Mesenteric fat pad (tissue), 1 donor: ENCODE measurements around the gene ABCF3. TPM values are rescaled to one million over a fixed set of nuclear protein-coding genes. Genes with fewer than 3 reads are reported as not detected.

Experiments used
- DNase-seq: peaks from one replicate; pipeline ENCODE4 v3.0.0-alpha.2; 2020; ENCODE audit warnings: low spot score
- total RNA-seq: library from RNA; stranded (reverse); fragmentation: NEBNext Ultra II Directional; extraction: Animal tissue kit (Norgen Biotek cat#: 25700); gene quantifications from one replicate; pipeline ENCODE4 v1.2.1, GENCODE V29; 2021
- donor health status: DM: yes; HTN: yes; CAD: no.

The ABCF3 gene
- total RNA-seq, 1 donor from 2014 or later: 81.1 TPM

DNA sequence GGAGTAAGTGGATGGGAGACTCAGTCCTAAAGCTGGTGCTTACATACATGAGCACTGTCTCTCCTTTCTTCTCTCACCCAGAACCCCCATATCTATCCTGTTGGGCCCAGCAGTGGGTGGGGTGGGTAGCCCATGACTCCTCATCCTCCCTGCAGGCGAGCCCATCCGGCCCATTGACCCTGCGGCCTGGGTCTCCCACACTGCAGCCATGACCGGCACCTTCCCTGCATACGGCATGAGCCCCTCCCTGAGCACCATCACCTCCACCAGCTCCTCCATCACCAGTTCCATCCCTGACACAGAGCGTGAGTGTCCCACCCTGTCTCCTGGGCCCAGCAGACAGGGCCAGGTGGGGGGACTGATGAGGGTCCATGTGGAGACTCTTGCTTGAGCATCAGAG lies 19.3 kb upstream of the ABCF3 start:
- no peak for DNase-seq

DNA sequence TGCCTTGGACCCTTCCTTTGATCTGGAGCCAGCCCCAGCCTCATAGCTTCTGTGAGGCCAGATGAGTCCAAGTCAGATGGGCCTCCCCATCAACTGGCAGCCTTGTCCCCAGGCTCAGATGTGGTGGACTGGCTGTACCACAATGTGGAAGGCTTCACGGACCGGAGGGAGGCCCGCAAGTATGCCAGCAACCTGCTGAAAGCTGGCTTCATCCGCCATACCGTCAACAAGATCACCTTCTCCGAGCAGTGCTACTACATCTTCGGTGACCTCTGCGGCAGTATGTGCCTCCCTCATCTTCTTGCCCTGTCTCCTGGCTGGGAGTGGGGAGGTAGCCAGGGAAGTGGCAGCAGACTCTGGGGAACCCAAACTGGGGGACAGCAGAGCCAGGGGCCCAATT lies 18.2 kb upstream of the ABCF3 start:
- no peak for DNase-seq

DNA sequence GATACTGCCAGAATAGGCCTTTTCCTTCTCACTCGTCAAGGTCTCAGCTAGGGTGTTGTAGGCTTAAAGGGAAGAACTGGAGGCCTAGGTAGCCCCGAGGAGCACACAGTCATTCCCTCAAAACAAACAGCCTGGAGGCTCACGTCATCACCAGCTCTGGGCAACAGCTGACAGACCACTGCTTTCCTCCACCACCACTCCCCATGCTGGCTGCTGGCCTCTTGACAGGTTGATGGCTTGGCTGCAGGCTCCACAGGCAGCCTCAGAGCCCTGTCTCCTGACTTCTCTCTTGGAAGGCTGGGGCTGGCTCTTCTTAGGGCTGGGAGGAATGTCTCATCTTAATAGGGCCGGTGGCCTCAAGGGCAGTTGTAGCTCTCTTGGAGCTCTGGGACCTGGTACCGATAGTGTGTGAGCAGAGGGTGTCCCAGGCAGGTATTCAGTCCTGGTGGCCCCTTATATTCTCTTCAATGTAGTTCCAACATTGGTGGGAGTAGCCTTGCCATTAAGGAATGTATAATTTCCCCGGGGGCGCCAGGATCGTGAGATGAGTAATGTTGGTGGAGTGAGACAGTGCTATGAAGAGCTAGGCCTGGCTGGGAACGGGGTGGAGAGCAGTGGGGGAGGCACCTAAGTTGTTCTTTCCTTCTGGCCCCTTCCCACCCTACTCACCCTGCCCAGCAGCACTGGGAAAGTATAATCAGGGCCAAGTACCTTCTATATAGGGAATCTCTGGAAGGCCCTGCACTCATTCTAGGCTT lies 17.5 kb upstream of the ABCF3 start:
- DNase-seq: no peak

DNA sequence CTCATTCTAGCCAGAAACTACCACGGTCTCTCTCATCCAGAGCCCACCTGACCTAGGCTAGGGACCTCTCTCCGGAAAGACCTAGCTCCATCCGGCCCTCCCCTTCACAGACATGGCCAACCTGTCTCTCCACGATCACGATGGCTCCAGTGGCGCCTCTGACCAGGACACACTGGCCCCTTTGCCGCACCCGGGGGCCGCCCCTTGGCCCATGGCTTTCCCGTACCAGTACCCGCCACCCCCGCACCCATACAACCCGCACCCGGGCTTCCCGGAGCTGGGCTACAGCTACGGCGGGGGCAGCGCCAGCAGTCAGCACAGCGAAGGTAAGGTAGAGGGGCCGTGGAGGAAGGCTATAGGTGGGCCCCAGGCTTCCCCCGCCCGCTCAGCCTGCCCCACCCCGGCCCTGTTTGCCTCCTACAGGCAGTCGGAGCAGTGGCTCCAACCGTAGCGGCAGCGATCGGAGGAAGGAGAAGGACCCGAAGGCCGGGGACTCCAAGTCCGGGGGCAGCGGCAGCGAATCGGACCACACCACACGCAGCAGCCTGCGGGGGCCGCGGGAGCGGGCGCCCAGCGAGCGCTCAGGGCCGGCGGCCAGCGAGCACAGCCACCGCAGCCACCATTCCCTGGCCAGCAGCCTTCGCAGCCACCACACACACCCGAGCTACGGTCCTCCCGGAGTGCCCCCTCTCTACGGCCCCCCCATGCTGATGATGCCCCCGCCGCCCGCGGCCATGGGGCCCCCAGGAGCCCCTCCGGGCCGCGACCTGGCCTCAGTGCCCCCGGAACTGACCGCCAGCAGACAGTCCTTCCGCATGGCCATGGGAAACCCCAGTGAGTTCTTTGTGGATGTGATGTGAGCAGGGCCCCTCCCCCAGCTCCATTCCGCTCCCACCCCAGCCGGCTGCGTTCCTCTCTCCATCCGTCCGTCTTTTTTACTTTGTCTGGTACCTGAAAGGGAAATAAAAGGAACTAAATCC lies 15.8 kb upstream of the ABCF3 start:
- no peak for DNase-seq

DNA sequence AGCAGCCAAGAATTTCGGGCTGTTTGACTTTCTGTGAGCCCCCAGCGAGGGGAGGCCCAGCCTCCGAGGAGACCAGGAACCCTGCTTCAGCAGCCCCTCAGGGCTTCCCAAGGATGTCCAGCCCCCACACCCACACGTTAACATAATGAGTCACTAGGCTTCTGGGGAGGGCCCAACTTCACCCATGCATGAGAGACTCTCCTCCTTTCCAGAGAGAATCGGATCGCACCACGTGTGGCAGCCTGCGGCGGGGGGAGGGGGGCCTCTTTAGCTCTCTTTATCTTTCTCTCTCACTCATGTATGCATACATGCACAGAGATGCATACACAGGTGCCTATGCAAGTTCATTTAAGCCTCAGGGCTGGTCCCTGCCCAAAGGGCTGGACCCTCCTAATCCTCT lies 14.4 kb upstream of the ABCF3 start:
- DNase-seq: no peak

DNA sequence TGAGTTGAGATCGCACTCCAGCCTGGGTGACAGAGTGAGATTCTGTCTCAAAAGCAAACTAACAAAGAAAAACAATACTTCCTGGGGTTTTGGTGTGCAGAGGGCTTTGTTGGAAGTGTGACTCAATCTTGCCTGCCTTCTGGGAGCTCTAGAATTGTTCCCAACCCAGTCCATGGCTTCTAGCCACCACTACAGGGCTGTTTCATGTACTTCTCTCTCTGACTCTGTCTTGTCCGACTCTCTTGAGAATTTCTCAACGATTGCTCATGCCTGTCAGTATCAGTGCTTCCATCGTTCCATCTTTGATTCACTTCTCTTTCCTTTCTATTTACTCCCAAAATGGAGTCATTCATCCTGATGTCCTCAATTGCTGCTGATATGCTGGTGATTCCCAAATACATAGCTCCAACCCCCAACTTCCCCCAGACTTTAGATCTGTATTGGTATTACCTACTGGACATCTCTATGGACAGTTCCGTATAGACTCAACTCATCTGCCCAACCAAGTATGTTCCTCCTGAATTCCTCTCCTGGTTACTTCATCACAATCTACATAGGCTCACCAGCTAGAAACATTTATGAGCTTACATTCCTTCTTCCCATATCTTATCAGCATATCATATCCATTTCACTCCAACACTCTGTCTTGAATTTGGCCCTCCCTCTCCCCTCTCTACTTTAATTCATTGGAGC lies 13.2 kb upstream of the ABCF3 start:
- no peak for DNase-seq

DNA sequence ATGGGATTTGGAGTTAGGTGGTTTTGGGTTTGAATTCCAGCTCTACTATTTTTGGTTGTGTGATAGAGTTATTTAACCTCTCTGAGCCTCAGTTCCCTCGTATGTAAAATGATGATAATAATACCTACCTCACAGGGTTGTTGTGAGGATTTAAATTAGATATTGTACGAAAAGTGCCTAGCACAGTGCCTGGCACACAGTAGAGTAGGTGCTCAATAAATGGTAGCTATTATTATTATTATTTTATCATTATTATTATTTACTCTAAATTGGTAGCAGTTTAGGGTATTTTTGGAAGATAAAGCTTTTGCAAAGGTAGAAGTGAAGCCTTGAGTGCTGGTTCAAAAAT lies 12.7 kb upstream of the ABCF3 start:
- no peak for DNase-seq

DNA sequence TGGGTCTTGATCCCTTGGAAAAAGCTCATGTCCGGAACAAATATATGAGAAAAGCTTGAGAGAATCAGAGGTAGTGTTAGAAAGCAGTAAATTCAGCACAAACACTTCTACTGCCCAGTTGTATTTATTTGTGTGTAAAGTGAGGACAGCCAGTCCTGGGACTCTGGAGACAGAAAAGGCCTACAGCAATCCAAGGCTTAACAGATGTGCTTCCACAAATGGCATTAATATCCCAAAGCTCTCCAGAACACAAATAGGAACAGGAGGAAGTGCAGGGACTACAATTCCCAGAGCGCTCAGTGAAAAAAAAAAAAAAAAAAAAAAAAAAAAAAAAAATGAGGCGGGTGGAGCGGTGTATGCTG lies 11.7 kb upstream of the ABCF3 start:
- DNase-seq: no peak

DNA sequence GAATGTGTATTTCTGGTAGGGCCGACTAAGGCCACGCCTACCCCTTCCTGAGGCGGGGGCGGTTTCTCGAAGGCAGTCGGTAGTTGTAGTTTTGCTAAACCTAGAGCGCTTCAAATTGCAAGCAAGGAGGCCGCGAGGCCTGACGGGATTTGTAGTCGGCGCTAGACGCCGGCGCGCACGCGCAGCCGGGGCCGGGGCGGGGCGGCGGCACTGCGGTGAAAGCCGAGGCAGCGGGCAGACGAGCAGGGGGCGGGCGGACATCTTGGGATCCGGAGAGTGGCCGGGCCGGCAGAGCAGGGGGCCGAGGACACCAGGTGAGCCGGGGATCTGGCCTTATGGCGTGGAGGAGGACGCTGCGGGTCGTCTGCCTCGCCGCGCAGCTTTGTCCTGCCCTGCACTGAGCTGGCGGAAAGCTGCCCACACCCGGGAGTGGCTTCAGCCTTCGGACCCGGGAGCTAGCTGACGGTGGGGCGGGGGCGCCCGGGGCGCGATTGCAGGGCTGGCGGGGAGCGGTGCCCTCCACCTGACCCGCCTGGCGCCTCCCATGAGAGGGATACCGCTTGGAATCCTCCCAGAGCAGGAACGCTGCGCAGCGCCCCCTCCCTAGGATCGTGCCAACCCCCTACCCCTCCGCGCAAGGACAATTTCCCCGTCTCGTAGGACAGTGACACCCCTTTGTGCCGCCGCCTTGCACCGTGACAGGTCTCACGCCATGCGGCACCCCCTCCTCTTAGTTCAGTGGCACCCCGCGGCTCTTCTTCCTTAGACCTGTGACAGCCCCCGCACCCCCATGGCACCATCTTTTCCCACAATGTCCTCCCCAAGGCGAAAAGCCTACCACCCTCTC lies 11.1 kb upstream of the ABCF3 start, which contains the start of gene AP2M1:
TSS of gene AP2M1 (plus strand) at position 210 of the 847 bp plus-strand sequence. CDS start 2,139 bp downstream, outside the sequence.
- peak; percentile 99 for DNase-seq

DNA sequence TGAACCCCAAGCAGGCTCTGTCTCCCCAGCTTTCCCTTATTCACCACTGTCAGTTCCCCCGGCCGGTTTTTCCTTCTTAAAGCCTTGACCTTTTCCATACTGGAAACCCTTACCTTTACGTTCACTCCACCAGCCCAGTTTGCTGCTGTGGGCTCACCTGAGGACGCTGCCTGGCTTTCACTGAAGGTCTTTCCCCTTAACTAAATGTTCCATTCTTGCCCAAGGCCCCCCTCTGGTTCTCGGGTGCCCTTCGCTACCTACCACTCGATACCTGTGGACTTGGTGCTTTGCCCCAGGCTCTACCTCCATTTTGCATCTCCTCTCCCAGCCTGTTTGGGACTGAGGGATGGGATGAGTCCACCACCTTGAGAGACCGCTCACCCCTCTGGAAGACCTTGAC lies 10.5 kb upstream of the ABCF3 start:
- DNase-seq: no peak

DNA sequence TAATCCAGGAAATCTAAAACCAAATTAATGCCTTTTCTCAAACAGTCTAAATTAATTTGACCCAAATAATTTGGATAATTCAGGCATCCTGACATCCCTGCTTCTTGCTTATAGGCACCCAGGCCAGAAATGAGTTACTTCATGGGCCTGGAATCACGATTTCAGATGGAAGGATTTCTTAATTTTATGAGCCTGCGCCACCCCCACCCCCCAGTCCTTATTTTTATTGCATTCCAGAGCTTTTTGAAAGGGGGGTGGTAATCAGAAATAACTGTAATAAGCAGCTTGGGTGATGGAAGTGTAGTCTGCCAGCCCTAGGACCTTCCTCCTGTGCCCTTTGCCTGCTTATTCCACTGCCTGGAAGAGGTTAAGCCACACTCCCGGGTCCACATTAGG lies 10.0 kb upstream of the ABCF3 start:
- no peak for DNase-seq

DNA sequence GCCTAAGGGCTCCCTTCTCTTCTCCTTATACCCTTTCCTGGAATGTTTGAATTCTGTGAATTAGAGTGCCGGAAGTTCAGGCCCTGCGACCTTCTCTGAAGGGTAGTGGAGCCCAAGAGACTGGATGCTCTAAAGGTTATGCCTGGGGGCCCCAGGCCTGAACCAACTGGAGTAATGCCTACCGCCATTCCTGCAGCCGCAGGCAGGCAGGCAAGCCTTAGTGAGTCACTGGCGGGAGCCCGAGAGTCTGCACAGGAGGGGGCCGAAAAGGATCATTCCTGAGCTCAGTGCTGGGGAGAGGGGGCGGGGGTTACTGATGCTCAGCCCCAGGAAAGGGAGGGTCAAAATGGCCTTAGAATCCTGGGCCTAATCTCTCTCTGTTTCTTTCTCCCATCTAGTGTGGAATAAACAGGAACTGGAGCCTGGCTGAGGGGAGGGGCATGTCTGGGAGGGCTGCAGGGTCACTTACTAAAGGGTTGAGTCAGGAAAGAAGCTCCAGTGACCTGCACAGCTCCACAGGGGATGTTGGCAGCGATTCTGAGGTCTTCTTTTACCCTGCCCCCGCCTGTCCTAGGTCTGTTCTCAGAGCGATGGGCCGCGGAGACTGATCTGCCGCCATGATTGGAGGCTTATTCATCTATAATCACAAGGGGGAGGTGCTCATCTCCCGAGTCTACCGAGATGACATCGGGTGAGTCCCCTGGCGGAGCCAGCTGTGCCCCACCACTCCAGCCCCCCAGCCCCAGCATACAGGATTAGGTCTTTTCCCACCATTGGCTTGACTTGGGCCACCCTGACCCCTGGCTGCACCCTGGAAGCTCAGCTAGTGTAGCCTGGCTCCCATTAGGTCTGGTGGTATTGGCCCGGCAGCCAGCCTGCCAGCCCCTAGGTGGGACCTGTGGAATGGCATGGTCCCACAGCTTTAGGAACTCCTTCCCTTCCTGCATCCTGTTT lies 9.3 kb upstream of the ABCF3 start:
- no peak for DNase-seq

DNA sequence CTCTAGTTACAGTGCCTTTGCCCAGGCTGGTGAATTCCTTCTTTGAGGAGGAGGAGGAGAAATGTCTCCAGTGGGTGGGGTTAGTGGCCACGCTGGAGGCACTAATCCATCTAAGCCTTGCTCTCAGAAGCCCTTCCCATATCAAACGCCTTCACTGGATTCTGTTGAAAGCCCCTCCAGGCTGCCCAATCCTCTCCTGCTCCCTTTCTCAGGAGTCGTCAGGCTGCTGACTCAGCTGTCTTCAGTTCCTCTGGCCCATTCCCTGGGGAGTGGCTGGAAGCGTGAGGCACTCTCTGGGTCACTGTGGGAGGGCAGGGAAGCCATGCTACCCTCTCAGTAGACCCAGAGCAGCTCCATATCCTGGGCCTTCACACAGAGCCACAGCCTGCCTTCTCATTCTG lies 8.7 kb upstream of the ABCF3 start:
- DNase-seq: no peak

DNA sequence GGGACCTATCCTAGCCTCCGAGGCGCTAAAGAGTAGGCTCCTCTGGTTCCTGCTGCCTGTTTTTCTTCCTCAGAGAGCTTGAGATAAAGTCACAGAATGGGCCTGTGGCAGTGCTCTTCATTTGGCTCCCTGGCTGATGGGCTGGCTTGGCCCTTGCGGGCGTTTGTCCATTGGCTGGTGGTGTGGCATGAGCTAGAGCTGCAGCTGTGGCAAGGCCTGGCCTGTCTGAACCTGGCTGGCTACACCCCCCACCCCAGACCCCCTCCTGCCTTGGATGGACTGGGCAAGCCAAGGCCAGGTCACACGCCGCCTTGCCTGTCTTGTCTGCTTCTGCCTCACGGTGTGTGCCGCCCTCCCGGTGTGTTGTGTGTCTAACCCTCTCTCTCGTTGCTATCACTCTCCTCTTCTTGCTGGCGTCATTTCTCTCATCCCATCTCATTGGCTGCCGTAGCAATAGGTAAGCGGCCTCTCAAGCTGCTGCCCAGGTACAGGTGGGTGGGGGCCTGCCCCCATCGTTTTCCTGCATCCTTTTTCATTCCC lies 8.2 kb upstream of the ABCF3 start:
- DNase-seq: no peak

DNA sequence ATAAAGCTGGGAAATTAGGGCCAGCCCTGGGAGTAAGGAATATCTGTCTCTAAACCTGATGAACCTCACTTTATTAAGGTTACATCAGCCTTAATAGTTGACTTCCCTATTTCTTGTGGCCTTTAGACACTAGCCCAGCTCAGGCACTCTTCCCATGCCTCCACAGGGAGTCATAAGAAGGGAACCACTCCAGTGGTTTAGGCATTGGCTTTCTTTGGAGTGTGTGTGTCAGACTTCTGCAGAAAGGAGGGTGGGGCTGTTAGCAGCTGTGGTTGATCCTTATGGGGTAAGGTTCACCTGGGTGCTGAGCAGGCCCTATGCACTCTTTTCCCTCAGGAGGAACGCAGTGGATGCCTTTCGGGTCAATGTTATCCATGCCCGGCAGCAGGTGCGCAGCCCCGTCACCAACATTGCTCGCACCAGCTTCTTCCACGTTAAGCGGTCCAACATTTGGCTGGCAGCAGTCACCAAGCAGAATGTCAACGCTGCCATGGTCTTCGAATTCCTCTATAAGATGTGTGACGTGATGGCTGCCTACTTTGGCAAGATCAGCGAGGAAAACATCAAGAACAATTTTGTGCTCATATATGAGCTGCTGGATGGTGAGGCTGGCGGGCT lies 7.4 kb upstream of the ABCF3 start:
- DNase-seq: no peak

DNA sequence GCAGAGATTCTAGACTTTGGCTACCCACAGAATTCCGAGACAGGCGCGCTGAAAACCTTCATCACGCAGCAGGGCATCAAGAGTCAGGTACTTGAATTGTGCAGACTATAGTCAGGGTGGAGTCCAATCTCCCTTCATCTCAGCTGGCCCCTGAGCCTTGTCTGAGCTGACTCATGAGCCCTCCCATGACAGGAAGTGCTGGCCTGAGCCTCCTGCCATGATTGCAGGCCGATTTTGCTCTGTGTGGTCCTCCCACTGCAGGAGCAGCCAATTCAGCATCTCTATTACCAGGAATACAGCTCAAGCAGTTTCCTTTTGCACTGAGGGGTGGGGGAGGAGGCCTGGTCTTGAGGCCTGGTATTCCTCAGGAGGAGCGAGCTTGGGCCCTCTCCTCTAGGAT lies 5.8 kb upstream of the ABCF3 start:
- no peak for DNase-seq

DNA sequence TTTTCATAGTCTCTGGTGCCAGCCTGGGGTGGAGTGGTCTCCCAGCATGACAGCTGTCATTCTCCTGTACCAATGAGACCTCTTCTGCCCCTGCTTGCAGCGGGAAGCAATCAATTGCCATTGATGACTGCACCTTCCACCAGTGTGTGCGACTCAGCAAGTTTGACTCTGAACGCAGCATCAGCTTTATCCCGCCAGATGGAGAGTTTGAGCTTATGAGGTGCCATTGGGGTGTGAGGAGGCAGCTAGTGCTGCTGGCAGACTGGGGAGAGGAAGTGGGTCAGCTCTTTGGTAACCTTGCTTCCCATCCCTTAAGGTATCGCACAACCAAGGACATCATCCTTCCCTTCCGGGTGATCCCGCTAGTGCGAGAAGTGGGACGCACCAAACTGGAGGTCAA lies 4.4 kb upstream of the ABCF3 start:
- DNase-seq: no peak

DNA sequence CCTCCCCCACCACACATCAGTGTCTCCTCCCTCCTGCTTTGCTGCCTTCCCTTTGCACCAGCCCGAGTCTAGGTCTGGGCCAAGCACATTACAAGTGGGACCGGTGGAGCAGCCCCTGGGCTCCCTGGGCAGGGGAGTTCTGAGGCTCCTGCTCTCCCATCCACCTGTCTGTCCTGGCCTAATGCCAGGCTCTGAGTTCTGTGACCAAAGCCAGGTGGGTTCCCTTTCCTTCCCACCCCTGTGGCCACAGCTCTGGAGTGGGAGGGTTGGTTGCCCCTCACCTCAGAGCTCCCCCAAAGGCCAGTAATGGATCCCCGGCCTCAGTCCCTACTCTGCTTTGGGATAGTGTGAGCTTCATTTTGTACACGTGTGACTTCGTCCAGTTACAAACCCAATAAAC lies 2.3 kb upstream of the ABCF3 start:
- no peak for DNase-seq
